RWPE2 (cell line): ENCODE measurements around the gene ZFHX3.

Experiments used
- ATAC-seq: fragments of 200-7000 bp; cut with Tn5 transposase; 3 replicates; pipeline ENCODE4 v1.9.1; 2021; ENCODE audit warnings: low read depth
- DNase-seq: peaks from one replicate; pipeline ENCODE4 v3.0.0-alpha.2; 2020; ENCODE audit warnings: low spot score
- H3K27ac ChIP-seq: fragments of 450-650 bp; 2 replicates; pipeline ENCODE4 v1.5.1; 2017; ENCODE audit warnings: mild to moderate bottlenecking; ENCODE audit not compliant: poor library complexity, severe bottlenecking
- H3K27me3 ChIP-seq: fragments of 250-450 bp; sonication (Bioruptor Pico); 2 replicates; pipeline ENCODE4 v1.5.1; 2021; ENCODE audit warnings: mild to moderate bottlenecking, moderate library complexity; ENCODE audit not compliant: insufficient read depth, poor library complexity, severe bottlenecking
- H3K36me3 ChIP-seq: fragments of 250-450 bp; sonication (Bioruptor Pico); 2 replicates; pipeline ENCODE4 v1.5.1; 2020; ENCODE audit warnings: low read depth, mild to moderate bottlenecking, moderate library complexity
- H3K4me1 ChIP-seq: fragments of 250-450 bp; sonication (Bioruptor Pico); 2 replicates; pipeline ENCODE4 v1.5.1; 2021; ENCODE audit warnings: mild to moderate bottlenecking, moderate library complexity; ENCODE audit not compliant: insufficient read depth, poor library complexity, severe bottlenecking
- H3K4me3 ChIP-seq: fragments of 250-450 bp; sonication (Bioruptor Pico); 2 replicates; pipeline ENCODE4 v1.5.1; 2021; ENCODE audit warnings: mild to moderate bottlenecking, moderate library complexity; ENCODE audit not compliant: severe bottlenecking
- H3K9me3 ChIP-seq: fragments of 250-450 bp; sonication (Bioruptor Pico); 2 replicates; pipeline ENCODE4 v1.5.1; 2021; ENCODE audit warnings: mild to moderate bottlenecking, moderate library complexity; ENCODE audit not compliant: severe bottlenecking
- CTCF ChIP-seq: fragments of 450-650 bp; IDR thresholded peaks from one replicate; pipeline ENCODE4 v1.5.1; 2017; ENCODE audit warnings: mild to moderate bottlenecking, moderate library complexity; ENCODE audit not compliant: poor library complexity, severe bottlenecking

ZFHX3 gene

GRCh38 chr16:72815348-72816318, 232.3 kb downstream of the ZFHX3 start:
- ATAC-seq (no peak), DNase-seq (no peak)

GRCh38 chr16:72814226-72814625, 233.7 kb downstream of the ZFHX3 start:
- H3K36me3 ChIP-seq, result peaks cover 14% of the 10 kb centered on the region
- H3K27me3 ChIP-seq, result no peaks in the 10 kb centered on the region
- H3K27ac ChIP-seq, result no peak overlapping the region
- H3K9me3 ChIP-seq, result no peaks in the 10 kb centered on the region
- ATAC-seq, result no peak
- no peak for DNase-seq
- no peak for TF ChIP-seq CTCF
- no peaks in the 10 kb centered on the region for H3K4me1 ChIP-seq
- no peak overlapping the region for H3K4me3 ChIP-seq

More at GRCh38 chr16:72815348-72816318, 232.3 kb downstream of the ZFHX3 start:
- Histone ChIP-seq H3K9me3 (no peaks in the 10 kb centered on the region), H3K36me3 (peaks cover 9% of the 10 kb centered on the region), H3K4me3 (no peak overlapping the region), H3K27me3 (no peaks in the 10 kb centered on the region), H3K4me1 (no peaks in the 10 kb centered on the region), H3K27ac (no peak overlapping the region)
- TF ChIP-seq CTCF, result no peak

GRCh38 chr16:72812672-72813071, 235.3 kb downstream of the ZFHX3 start:
- no peak overlapping the region for H3K27ac ChIP-seq
- ATAC-seq (no peak), DNase-seq (no peak)
- peaks cover 14% of the 10 kb centered on the region for H3K36me3 ChIP-seq
- no peak overlapping the region for H3K4me3 ChIP-seq
- no peaks in the 10 kb centered on the region for H3K4me1 ChIP-seq
- no peaks in the 10 kb centered on the region for H3K9me3 ChIP-seq
- TF ChIP-seq CTCF, result no peak
- no peaks in the 10 kb centered on the region for H3K27me3 ChIP-seq

GRCh38 chr16:72811876-72812275, 236.1 kb downstream of the ZFHX3 start:
- Histone ChIP-seq H3K4me3 (no peak overlapping the region), H3K4me1 (no peaks in the 10 kb centered on the region), H3K27ac (no peak overlapping the region), H3K36me3 (peaks cover 14% of the 10 kb centered on the region), H3K9me3 (no peaks in the 10 kb centered on the region), H3K27me3 (no peaks in the 10 kb centered on the region)
- TF ChIP-seq CTCF, result no peak
- DNase-seq, result no peak
- ATAC-seq, result no peak
